ENCODE measurements around the gene AP1G2. TPM values are rescaled to one million over a fixed set of nuclear protein-coding genes. Genes with fewer than 3 reads are reported as not detected.

Gene AP1G2
- total and polyA plus RNA-seq, 5 donors from 2014 or later: 56.1 to 329 (median 84.4) TPM

- peak overlapping the region in 1 of 3 donors; percentile 63 for H3K27ac Mint-ChIP-seq
- H3K9me3 Mint-ChIP-seq: no peaks in the 10 kb centered on the region
- no peaks in the 10 kb centered on the region for H3K27me3 ChIP-seq (ENCODE audit: control insufficient read depth, insufficient read depth, low read length)
- no peak for ATAC-seq (ENCODE audit: low read depth in 2 of 2)
- H3K27me3 Mint-ChIP-seq: no peaks in the 10 kb centered on the region
- H3K36me3 Mint-ChIP-seq: no peaks in the 10 kb centered on the region
- H3K4me1 ChIP-seq (ENCODE audit: control insufficient read depth, insufficient read depth, low read length, poor library complexity, severe bottlenecking): no peaks in the 10 kb centered on the region
- H3K9me3 ChIP-seq (ENCODE audit: control insufficient read depth in 2 of 2, low read length in 2 of 2): no peaks in the 10 kb centered on the region
- H3K4me3 Mint-ChIP-seq: no peak overlapping the region
- H3K36me3 ChIP-seq (ENCODE audit: control insufficient read depth, insufficient read depth, low read length): no peaks in the 10 kb centered on the region
- peaks cover 0 to 2% (median 0%) of the 10 kb centered on the region in 4 donors for H3K4me1 Mint-ChIP-seq
- H3K27ac ChIP-seq (ENCODE audit: insufficient read depth, low read length, poor library complexity, severe bottlenecking): no peak overlapping the region
- DNase-seq: no peak
- H3K4me3 ChIP-seq (ENCODE audit: low read depth, low read length): no peak overlapping the region
Measured at GRCh38 chr14:23528555-23528954, 39.0 kb downstream of the AP1G2 start.

- Histone ChIP-seq H3K4me1 (ENCODE audit: control insufficient read depth, insufficient read depth, low read length, poor library complexity, severe bottlenecking) (no peaks in the 10 kb centered on the region), H3K4me3 (ENCODE audit: low read depth, low read length) (no peak overlapping the region), H3K27ac (ENCODE audit: insufficient read depth, low read length, poor library complexity, severe bottlenecking) (no peak overlapping the region), H3K27me3 (ENCODE audit: control insufficient read depth, insufficient read depth, low read length) (no peaks in the 10 kb centered on the region), H3K9me3 (ENCODE audit: control insufficient read depth in 2 of 2, low read length in 2 of 2) (no peaks in the 10 kb centered on the region), H3K36me3 (ENCODE audit: control insufficient read depth, insufficient read depth, low read length) (no peaks in the 10 kb centered on the region)
- DNase-seq (no peak), ATAC-seq (ENCODE audit: low read depth in 2 of 2) (no peak)
- Mint-ChIP-seq H3K9me3 (no peaks in the 10 kb centered on the region), H3K27ac (no peak overlapping the region), H3K4me3 (no peak overlapping the region), H3K4me1 (peaks cover 0 to 2% (median 0%) of the 10 kb centered on the region in 4 donors), H3K36me3 (no peaks in the 10 kb centered on the region), H3K27me3 (no peaks in the 10 kb centered on the region)
Measured at GRCh38 chr14:23525611-23526010, 42.0 kb downstream of the AP1G2 start.

GRCh38 chr14:23524954-23525353 is 42.6 kb downstream of the AP1G2 start:
- no peaks in the 10 kb centered on the region for H3K4me1 ChIP-seq (ENCODE audit: control insufficient read depth, insufficient read depth, low read length, poor library complexity, severe bottlenecking)
- Mint-ChIP-seq H3K4me3 (no peak overlapping the region), H3K27ac (no peak overlapping the region), H3K27me3 (no peaks in the 10 kb centered on the region), H3K36me3 (no peaks in the 10 kb centered on the region), H3K9me3 (no peaks in the 10 kb centered on the region), H3K4me1 (no peaks in the 10 kb centered on the region)
- H3K27me3 ChIP-seq (ENCODE audit: control insufficient read depth, insufficient read depth, low read length): no peaks in the 10 kb centered on the region
- H3K9me3 ChIP-seq (ENCODE audit: control insufficient read depth in 2 of 2, low read length in 2 of 2): no peaks in the 10 kb centered on the region
- H3K27ac ChIP-seq (ENCODE audit: insufficient read depth, low read length, poor library complexity, severe bottlenecking): no peak overlapping the region
- ATAC-seq (ENCODE audit: low read depth in 2 of 2): no peak
- DNase-seq: no peak
- H3K36me3 ChIP-seq (ENCODE audit: control insufficient read depth, insufficient read depth, low read length): no peaks in the 10 kb centered on the region
- H3K4me3 ChIP-seq (ENCODE audit: low read depth, low read length): no peak overlapping the region

GRCh38 chr14:23523229-23524016 is 44.2 kb downstream of the AP1G2 start:
- Mint-ChIP-seq H3K36me3 (peaks cover 5% of the 10 kb centered on the region), H3K4me3 (no peak overlapping the region), H3K9me3 (no peaks in the 10 kb centered on the region), H3K27me3 (no peaks in the 10 kb centered on the region), H3K27ac (no peak overlapping the region), H3K4me1 (no peaks in the 10 kb centered on the region)
- no peak overlapping the region for H3K27ac ChIP-seq (ENCODE audit: insufficient read depth, low read length, poor library complexity, severe bottlenecking)
- no peaks in the 10 kb centered on the region for H3K9me3 ChIP-seq (ENCODE audit: control insufficient read depth in 2 of 2, low read length in 2 of 2)
- no peaks in the 10 kb centered on the region for H3K27me3 ChIP-seq (ENCODE audit: control insufficient read depth, insufficient read depth, low read length)
- H3K4me1 ChIP-seq (ENCODE audit: control insufficient read depth, insufficient read depth, low read length, poor library complexity, severe bottlenecking): no peaks in the 10 kb centered on the region
- no peak overlapping the region for H3K4me3 ChIP-seq (ENCODE audit: low read depth, low read length)
- no peak for DNase-seq
- no peak for ATAC-seq (ENCODE audit: low read depth in 2 of 2)
- H3K36me3 ChIP-seq (ENCODE audit: control insufficient read depth, insufficient read depth, low read length): no peaks in the 10 kb centered on the region

GRCh38 chr14:23522643-23523198 is 44.9 kb downstream of the AP1G2 start:
- no peaks in the 10 kb centered on the region for H3K9me3 ChIP-seq (ENCODE audit: control insufficient read depth in 2 of 2, low read length in 2 of 2)
- no peaks in the 10 kb centered on the region for H3K36me3 ChIP-seq (ENCODE audit: control insufficient read depth, insufficient read depth, low read length)
- ATAC-seq (ENCODE audit: low read depth in 2 of 2): no peak
- no peak overlapping the region for H3K4me3 ChIP-seq (ENCODE audit: low read depth, low read length)
- Mint-ChIP-seq H3K27me3 (no peaks in the 10 kb centered on the region), H3K36me3 (peaks cover 5% of the 10 kb centered on the region), H3K4me3 (no peak overlapping the region), H3K9me3 (no peaks in the 10 kb centered on the region), H3K27ac (no peak overlapping the region), H3K4me1 (no peaks in the 10 kb centered on the region)
- H3K27ac ChIP-seq (ENCODE audit: insufficient read depth, low read length, poor library complexity, severe bottlenecking): no peak overlapping the region
- no peak for DNase-seq
- no peaks in the 10 kb centered on the region for H3K27me3 ChIP-seq (ENCODE audit: control insufficient read depth, insufficient read depth, low read length)
- H3K4me1 ChIP-seq (ENCODE audit: control insufficient read depth, insufficient read depth, low read length, poor library complexity, severe bottlenecking): no peaks in the 10 kb centered on the region

GRCh38 chr14:23521785-23522640 is 45.6 kb downstream of the AP1G2 start:
- H3K4me1 Mint-ChIP-seq: no peaks in the 10 kb centered on the region
- no peaks in the 10 kb centered on the region for H3K36me3 ChIP-seq (ENCODE audit: control insufficient read depth, insufficient read depth, low read length)
- ATAC-seq (ENCODE audit: low read depth in 2 of 2) (no peak), DNase-seq (no peak)
- H3K27ac Mint-ChIP-seq: peak overlapping the region in 1 of 3 donors; percentile 14
- H3K36me3 Mint-ChIP-seq: peaks cover 5% of the 10 kb centered on the region
- no peak overlapping the region for H3K27ac ChIP-seq (ENCODE audit: insufficient read depth, low read length, poor library complexity, severe bottlenecking)
- no peak overlapping the region for H3K4me3 ChIP-seq (ENCODE audit: low read depth, low read length)
- no peaks in the 10 kb centered on the region for H3K27me3 ChIP-seq (ENCODE audit: control insufficient read depth, insufficient read depth, low read length)
- H3K4me3 Mint-ChIP-seq: no peak overlapping the region
- no peaks in the 10 kb centered on the region for H3K9me3 Mint-ChIP-seq
- no peaks in the 10 kb centered on the region for H3K27me3 Mint-ChIP-seq
- H3K4me1 ChIP-seq (ENCODE audit: control insufficient read depth, insufficient read depth, low read length, poor library complexity, severe bottlenecking): no peaks in the 10 kb centered on the region
- no peaks in the 10 kb centered on the region for H3K9me3 ChIP-seq (ENCODE audit: control insufficient read depth in 2 of 2, low read length in 2 of 2)

DNA sequence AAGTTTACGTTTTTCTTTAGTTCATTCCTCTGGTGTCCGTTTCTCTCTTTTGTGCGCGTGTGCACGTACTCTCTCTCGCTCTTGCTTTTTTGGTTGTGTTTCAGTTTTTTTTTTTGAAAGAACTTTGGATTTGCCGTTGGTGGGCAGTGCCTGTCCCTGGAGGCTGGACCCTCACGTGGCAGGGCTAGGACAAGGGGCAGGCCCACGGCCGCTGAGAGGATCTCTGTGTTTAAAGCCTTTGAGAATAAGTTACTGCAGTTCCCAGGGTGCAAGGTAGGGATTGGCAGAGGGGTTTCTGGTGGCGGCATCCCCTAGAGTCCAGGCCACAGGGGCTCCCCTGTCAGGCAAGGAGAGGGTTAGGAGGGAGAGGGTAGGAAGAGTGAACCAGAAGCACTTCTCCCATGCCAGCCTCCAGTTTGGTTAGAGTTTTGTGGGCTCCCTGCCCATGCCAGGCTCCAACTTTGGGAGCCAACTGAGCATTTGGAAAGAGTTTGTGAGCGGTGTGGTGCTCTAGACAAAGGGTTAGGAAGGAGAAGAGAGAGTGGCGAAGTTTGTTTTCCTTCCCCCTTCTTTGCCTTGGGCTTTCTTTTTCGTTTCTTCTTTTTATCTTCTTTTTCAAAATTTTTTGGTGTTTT is 46.6 kb downstream of the AP1G2 start:
- Histone ChIP-seq H3K4me3 (ENCODE audit: low read depth, low read length) (no peak overlapping the region), H3K4me1 (ENCODE audit: control insufficient read depth, insufficient read depth, low read length, poor library complexity, severe bottlenecking) (no peaks in the 10 kb centered on the region), H3K27ac (ENCODE audit: insufficient read depth, low read length, poor library complexity, severe bottlenecking) (no peak overlapping the region), H3K36me3 (ENCODE audit: control insufficient read depth, insufficient read depth, low read length) (no peaks in the 10 kb centered on the region), H3K27me3 (ENCODE audit: control insufficient read depth, insufficient read depth, low read length) (no peaks in the 10 kb centered on the region), H3K9me3 (ENCODE audit: control insufficient read depth in 2 of 2, low read length in 2 of 2) (no peaks in the 10 kb centered on the region)
- H3K9me3 Mint-ChIP-seq: no peaks in the 10 kb centered on the region
- no peaks in the 10 kb centered on the region for H3K27me3 Mint-ChIP-seq
- peak overlapping the region in 1 of 3 donors; percentile 11 for H3K27ac Mint-ChIP-seq
- ATAC-seq (ENCODE audit: low read depth in 2 of 2): no peak
- peaks cover 5% of the 10 kb centered on the region for H3K36me3 Mint-ChIP-seq
- H3K4me1 Mint-ChIP-seq: no peaks in the 10 kb centered on the region
- no peak for DNase-seq
- peak overlapping the region in 1 of 4 donors; percentile 10 for H3K4me3 Mint-ChIP-seq

Data from CD4-positive, CD25-positive, alpha-beta regulatory T cell (primary cell).